MM.1S (cell line): ENCODE measurements around the gene CNGA3.

Experiments used
- DNase-seq: peaks from one replicate; pipeline ENCODE4 v3.0.0-alpha.2; 2015
- H2AFZ ChIP-seq: fragments of 300-600 bp; sonication (generic); 2 replicates; pipeline ENCODE4 v1.6.0; 2016; ENCODE audit warnings: antibody characterized with exemption, low read length
- H3F3A ChIP-seq: fragments of 300-600 bp; sonication (generic); 2 replicates; pipeline ENCODE4 v1.6.1; 2016; ENCODE audit warnings: mild to moderate bottlenecking, antibody characterized with exemption, low read length, moderate library complexity, mixed read lengths; ENCODE audit not compliant: insufficient read depth
- H3K27ac ChIP-seq: fragments of 300-600 bp; sonication (generic); 2 replicates; pipeline ENCODE4 v1.5.1; 2016; ENCODE audit warnings: mild to moderate bottlenecking, low read length
- H3K27me3 ChIP-seq: fragments of 300-600 bp; sonication (generic); replicated peaks from 2 replicates; pipeline ENCODE4 v1.6.0; 2016; ENCODE audit warnings: low read length; ENCODE audit not compliant: insufficient read depth
- H3K36me3 ChIP-seq: fragments of 300-600 bp; sonication (generic); replicated peaks from 2 replicates; pipeline ENCODE4 v1.6.1; 2016; ENCODE audit warnings: mild to moderate bottlenecking, low read length, mixed read lengths; ENCODE audit not compliant: insufficient read depth
- H3K4me1 ChIP-seq: fragments of 300-600 bp; sonication (generic); 2 replicates; pipeline ENCODE4 v1.6.1; 2016; ENCODE audit warnings: low read length, mixed read lengths
- H3K4me2 ChIP-seq: fragments of 300-600 bp; sonication (generic); 2 replicates; pipeline ENCODE4 v1.6.0; 2016; ENCODE audit warnings: low read depth, low read length
- H3K4me3 ChIP-seq: fragments of 300-600 bp; sonication (generic); 2 replicates; pipeline ENCODE4 v1.5.1; 2016; ENCODE audit warnings: low read length, mixed read lengths
- H3K79me2 ChIP-seq: fragments of 300-600 bp; sonication (generic); 2 replicates; pipeline ENCODE4 v1.6.1; 2016; ENCODE audit warnings: mixed run types, low read length, mixed read lengths
- H3K9ac ChIP-seq: fragments of 300-600 bp; sonication (generic); 2 replicates; pipeline ENCODE4 v1.6.1; 2016; ENCODE audit warnings: low read length, mixed read lengths
- H3K9me2 ChIP-seq: fragments of 300-600 bp; sonication (generic); replicated peaks from 2 replicates; pipeline ENCODE4 v1.6.1; 2016; ENCODE audit warnings: mild to moderate bottlenecking, low read length, mixed read lengths; ENCODE audit not compliant: insufficient read depth
- H3K9me3 ChIP-seq: fragments of 300-600 bp; sonication (generic); replicated peaks from 2 replicates; pipeline ENCODE4 v1.6.1; 2016; ENCODE audit warnings: mild to moderate bottlenecking, low read length, mixed read lengths; ENCODE audit not compliant: insufficient read depth
- H4K20me1 ChIP-seq: fragments of 300-600 bp; sonication (generic); 2 replicates; pipeline ENCODE4 v1.6.1; 2016; ENCODE audit warnings: mild to moderate bottlenecking, low read length, moderate library complexity, mixed read lengths; ENCODE audit not compliant: insufficient read depth
- EZH2 ChIP-seq: fragments of 300-600 bp; sonication (generic); optimal IDR thresholded peaks from 2 replicates; pipeline ENCODE3; 2017; ENCODE audit warnings: low read depth, mild to moderate bottlenecking, antibody characterized with exemption, low read length, mixed read lengths
- EZH2phosphoT487 ChIP-seq: fragments of 300-600 bp; sonication (generic); IDR thresholded peaks from 2 replicates; pipeline ENCODE4 v1.6.1; 2018; ENCODE audit warnings: antibody characterized with exemption, low read length
- TF ChIP-seq, protein P1 (sequence below): fragments of 300-600 bp; sonication (generic); IDR thresholded peaks from 2 replicates; pipeline ENCODE4 v1.5.1; 2016; ENCODE audit warnings: antibody characterized with exemption, low read length, mixed read lengths

CNGA3 gene

DNA sequence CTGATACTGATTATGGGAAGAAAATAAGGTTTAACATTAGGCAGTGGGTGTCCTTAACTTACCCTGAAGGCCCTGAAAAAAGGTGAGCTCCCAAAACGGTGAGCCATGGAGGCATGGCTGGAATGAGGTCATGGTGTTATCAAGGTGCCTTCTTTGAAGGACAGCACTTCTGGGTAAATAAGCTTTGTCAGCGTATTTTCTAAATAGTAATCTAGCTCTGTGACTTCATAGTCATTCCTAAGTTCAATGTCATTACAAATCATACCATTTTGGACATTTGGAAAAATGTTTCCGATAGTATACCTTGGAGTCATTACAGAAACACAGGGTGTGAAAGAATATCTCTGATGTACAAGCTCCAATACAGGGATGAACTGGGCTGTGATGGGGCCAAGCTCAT lies 35.2 kb upstream of the CNGA3 start:
- DNase-seq: no peak
- TF ChIP-seq, protein P1, sequence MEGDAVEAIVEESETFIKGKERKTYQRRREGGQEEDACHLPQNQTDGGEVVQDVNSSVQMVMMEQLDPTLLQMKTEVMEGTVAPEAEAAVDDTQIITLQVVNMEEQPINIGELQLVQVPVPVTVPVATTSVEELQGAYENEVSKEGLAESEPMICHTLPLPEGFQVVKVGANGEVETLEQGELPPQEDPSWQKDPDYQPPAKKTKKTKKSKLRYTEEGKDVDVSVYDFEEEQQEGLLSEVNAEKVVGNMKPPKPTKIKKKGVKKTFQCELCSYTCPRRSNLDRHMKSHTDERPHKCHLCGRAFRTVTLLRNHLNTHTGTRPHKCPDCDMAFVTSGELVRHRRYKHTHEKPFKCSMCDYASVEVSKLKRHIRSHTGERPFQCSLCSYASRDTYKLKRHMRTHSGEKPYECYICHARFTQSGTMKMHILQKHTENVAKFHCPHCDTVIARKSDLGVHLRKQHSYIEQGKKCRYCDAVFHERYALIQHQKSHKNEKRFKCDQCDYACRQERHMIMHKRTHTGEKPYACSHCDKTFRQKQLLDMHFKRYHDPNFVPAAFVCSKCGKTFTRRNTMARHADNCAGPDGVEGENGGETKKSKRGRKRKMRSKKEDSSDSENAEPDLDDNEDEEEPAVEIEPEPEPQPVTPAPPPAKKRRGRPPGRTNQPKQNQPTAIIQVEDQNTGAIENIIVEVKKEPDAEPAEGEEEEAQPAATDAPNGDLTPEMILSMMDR: no peak
- no peak for TF ChIP-seq EZH2phosphoT487
- no peak for TF ChIP-seq EZH2
- no peaks in the 10 kb centered on the region for H3K36me3 ChIP-seq
- no peak overlapping the region for H3K4me3 ChIP-seq
- no peak overlapping the region for H3K27ac ChIP-seq
- no peaks in the 10 kb centered on the region for H3K9me2 ChIP-seq
- no peak overlapping the region for H3K4me2 ChIP-seq
- no peak overlapping the region for H2AFZ ChIP-seq
- no peaks in the 10 kb centered on the region for H3K4me1 ChIP-seq
- H3K9me3 ChIP-seq: no peaks in the 10 kb centered on the region
- no peak overlapping the region for H3K9ac ChIP-seq
- no peaks in the 10 kb centered on the region for H3F3A ChIP-seq
- no peaks in the 10 kb centered on the region for H3K27me3 ChIP-seq
- no peaks in the 10 kb centered on the region for H4K20me1 ChIP-seq
- H3K79me2 ChIP-seq: no peaks in the 10 kb centered on the region

DNA sequence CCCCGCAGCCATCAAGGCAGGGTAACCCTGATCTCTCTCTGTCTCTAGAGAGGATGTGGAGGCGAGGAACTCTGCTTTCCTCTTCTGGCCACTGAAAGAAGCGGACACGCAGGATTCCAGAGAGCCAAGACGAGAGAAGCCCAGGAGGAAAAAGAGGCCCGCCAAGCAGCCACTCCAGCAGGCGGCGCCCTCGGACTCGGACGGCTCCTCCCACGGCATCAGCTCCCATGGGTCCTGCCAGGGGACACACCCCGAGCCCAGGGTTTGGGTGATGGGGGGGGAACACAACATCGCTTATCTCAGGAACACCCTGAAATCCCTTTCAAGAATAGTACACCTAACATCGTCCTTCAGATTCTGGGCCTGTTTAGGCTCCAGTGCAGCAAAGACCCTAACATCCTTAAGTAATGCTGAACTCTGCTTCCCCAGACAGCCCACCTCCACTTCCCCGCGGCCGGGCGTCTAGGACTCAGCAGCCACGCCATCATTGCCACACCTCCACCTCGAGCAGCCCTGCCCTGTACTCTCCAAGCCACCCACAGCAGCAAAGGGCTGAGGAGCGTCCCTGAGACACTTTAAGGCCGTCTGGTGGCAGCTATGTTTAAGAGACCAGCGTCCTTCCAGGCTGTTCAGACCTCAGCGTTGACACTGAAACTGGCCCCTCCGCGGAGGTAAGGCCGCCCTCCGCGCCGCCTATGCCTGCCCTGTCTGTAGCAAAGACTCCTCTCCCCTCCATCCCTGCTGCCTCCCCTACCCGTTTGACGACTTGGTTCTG lies 34.3 kb upstream of the CNGA3 start:
- TF ChIP-seq, protein P1: peak; percentile 25
- TF ChIP-seq EZH2: no peak
- TF ChIP-seq EZH2phosphoT487: no peak
- DNase-seq: no peak
- Histone ChIP-seq H3K4me2 (no peak overlapping the region), H2AFZ (no peak overlapping the region), H3K4me1 (no peaks in the 10 kb centered on the region), H3F3A (no peaks in the 10 kb centered on the region), H3K27me3 (no peaks in the 10 kb centered on the region), H3K36me3 (no peaks in the 10 kb centered on the region), H3K9me3 (no peaks in the 10 kb centered on the region), H3K9ac (no peak overlapping the region), H4K20me1 (no peaks in the 10 kb centered on the region), H3K27ac (no peak overlapping the region), H3K4me3 (no peak overlapping the region), H3K9me2 (no peaks in the 10 kb centered on the region), H3K79me2 (no peaks in the 10 kb centered on the region)

DNA sequence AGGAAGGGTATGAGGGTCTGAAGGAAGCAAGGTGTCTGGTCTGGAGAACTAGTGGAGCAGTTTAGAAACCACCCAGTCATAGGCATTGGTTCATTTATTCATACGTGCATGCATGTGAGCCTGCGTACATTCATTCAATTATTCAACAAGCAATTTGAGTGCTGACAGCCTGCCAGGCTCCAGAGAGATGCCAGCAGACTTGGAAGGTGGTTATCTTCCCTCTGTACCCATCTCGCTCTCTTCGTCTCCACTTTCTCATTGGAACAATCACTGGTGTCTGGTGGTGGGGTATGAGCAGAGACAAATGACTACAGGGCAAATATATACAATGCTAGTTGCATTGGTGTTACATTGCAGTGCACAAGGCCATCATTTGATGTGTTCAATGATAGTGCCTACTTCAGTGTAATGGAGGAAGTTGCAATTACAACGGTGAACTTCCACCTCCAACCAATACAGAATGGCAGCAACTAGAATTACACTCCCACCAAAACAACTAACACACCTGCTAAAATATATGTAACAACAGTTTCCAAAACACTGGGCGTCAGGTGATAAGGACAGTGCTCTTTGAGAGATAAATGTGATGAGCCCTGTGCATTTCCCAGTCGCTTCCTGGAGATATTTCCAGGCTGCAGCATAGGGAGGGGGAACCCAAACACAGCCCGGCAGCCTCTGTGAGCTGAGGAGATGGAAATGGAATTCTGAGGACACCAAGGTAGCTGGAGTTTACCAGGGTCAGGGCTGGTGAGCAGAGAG lies 32.6 kb upstream of the CNGA3 start:
- H3K4me3 ChIP-seq: no peak overlapping the region
- H3K36me3 ChIP-seq: no peaks in the 10 kb centered on the region
- H3K4me2 ChIP-seq: no peak overlapping the region
- H4K20me1 ChIP-seq: no peaks in the 10 kb centered on the region
- H3K27ac ChIP-seq: no peak overlapping the region
- no peaks in the 10 kb centered on the region for H3K27me3 ChIP-seq
- no peaks in the 10 kb centered on the region for H3K9me3 ChIP-seq
- no peak overlapping the region for H3K9ac ChIP-seq
- no peak for TF ChIP-seq EZH2phosphoT487
- TF ChIP-seq, protein P1: no peak
- TF ChIP-seq EZH2: no peak
- H3F3A ChIP-seq: no peaks in the 10 kb centered on the region
- no peak for DNase-seq
- no peaks in the 10 kb centered on the region for H3K9me2 ChIP-seq
- H3K79me2 ChIP-seq: no peaks in the 10 kb centered on the region
- H2AFZ ChIP-seq: no peak overlapping the region
- no peaks in the 10 kb centered on the region for H3K4me1 ChIP-seq
